Coronary artery (tissue), 2 donors: ENCODE measurements around the gene H19.

Source experiments
- DNase-seq: peaks from one replicate; pipeline ENCODE4 v3.0.0-alpha.2; 2017; ENCODE audit warnings: low spot score
- H3K27ac ChIP-seq, 2 donors: fragments of 200-600 bp; sonication (generic); one replicate each; pipeline ENCODE4 v1.5.1; 2016 to 2019
- H3K4me3 ChIP-seq: fragments of 200-600 bp; sonication (generic); 2 replicates; pipeline ENCODE4 v1.5.1; 2016; ENCODE audit warnings: mild to moderate bottlenecking, moderate library complexity
- CTCF ChIP-seq: fragments of 200-600 bp; sonication (generic); IDR thresholded peaks from one replicate; pipeline ENCODE4 v1.5.1; 2019; ENCODE audit warnings: antibody characterized with exemption

H19 gene

GRCh38 chr11:1987024-1987423 is 10.6 kb downstream of the H19 start:
- no peak for TF ChIP-seq CTCF
- Histone ChIP-seq H3K4me3 (no peak overlapping the region), H3K27ac (no peak overlapping the region)
- no peak for DNase-seq

- Histone ChIP-seq H3K4me3 (no peak overlapping the region), H3K27ac (no peak overlapping the region)
- TF ChIP-seq CTCF: no peak
- DNase-seq: no peak
Measured at GRCh38 chr11:1983601-1983961, 14.1 kb downstream of the H19 start.

GRCh38 chr11:1982873-1983600 is 14.6 kb downstream of the H19 start:
- no peak overlapping the region for H3K4me3 ChIP-seq
- DNase-seq: no peak
- TF ChIP-seq CTCF: no peak
- H3K27ac ChIP-seq: no peak overlapping the region

- no peak overlapping the region for H3K4me3 ChIP-seq
- DNase-seq: no peak
- no peak overlapping the region for H3K27ac ChIP-seq
- TF ChIP-seq CTCF: no peak
Measured at GRCh38 chr11:1979607-1980006, 18.0 kb downstream of the H19 start.

- no peak overlapping the region for H3K27ac ChIP-seq
- no peak for TF ChIP-seq CTCF
- no peak for DNase-seq
- H3K4me3 ChIP-seq: no peak overlapping the region
Measured at GRCh38 chr11:1978720-1979473, 18.7 kb downstream of the H19 start.

GRCh38 chr11:1975185-1975584 is 22.5 kb downstream of the H19 start:
- Histone ChIP-seq H3K4me3 (no peak overlapping the region), H3K27ac (no peak overlapping the region)
- DNase-seq: no peak
- TF ChIP-seq CTCF: no peak

- H3K4me3 ChIP-seq: no peak overlapping the region
- no peak for DNase-seq
- no peak overlapping the region for H3K27ac ChIP-seq
- no peak for TF ChIP-seq CTCF
Measured at GRCh38 chr11:1970956-1971355, 26.7 kb downstream of the H19 start.
